HTERT RPE-1 (cell line): ENCODE results near the gene CHMP3.
"Not testable (repeated sequence)": the region's sequence is repeated elsewhere in the genome, so short reads cannot be mapped to it uniquely, and the experiment has no call there.

Experiments used
- in situ Hi-C: fragments of 300-500 bp; cut with MboI; formaldehyde crosslinking; loops from 4 replicates; pipeline ENCODE4 v1.14.3; 2020; ENCODE audit warnings: low sequenced_read_pairs

Gene CHMP3

GRCh38 chr2:86549963-86550725 lies 13.1 kb downstream of the CHMP3 start:
- in situ Hi-C loops, result not testable (repeated sequence)

GRCh38 chr2:86549440-86549839 lies 13.8 kb downstream of the CHMP3 start:
- in situ Hi-C loops, result not testable (repeated sequence)

- in situ Hi-C loops, result not testable (repeated sequence)
These were observed 14.3 kb downstream of the CHMP3 start for GRCh38 chr2:86548913-86549396.

- in situ Hi-C loops, result not testable (repeated sequence)
These were observed 14.9 kb downstream of the CHMP3 start for GRCh38 chr2:86548165-86548912.

GRCh38 chr2:86545296-86545924 lies 17.8 kb downstream of the CHMP3 start:
- in situ Hi-C loops, result not testable (repeated sequence)

GRCh38 chr2:86544278-86545099 lies 18.8 kb downstream of the CHMP3 start:
- in situ Hi-C loops, result not testable (repeated sequence)

GRCh38 chr2:86543793-86544192 lies 19.4 kb downstream of the CHMP3 start:
- in situ Hi-C loops, result no loop called here

GRCh38 chr2:86543335-86543734 lies 19.9 kb downstream of the CHMP3 start:
- in situ Hi-C loops, result no loop called here

- in situ Hi-C loops, result no loop called here
These were observed 20.4 kb downstream of the CHMP3 start for GRCh38 chr2:86542814-86543213.

GRCh38 chr2:86541334-86541733 lies 21.9 kb downstream of the CHMP3 start:
- in situ Hi-C loops, result no loop called here

- in situ Hi-C loops, result no loop called here
These were observed 29.7 kb downstream of the CHMP3 start for GRCh38 chr2:86533589-86533988.

GRCh38 chr2:86525421-86526340 lies 37.6 kb downstream of the CHMP3 start:
- in situ Hi-C loops, result no loop called here

GRCh38 chr2:86523491-86523890 lies 39.8 kb downstream of the CHMP3 start:
- in situ Hi-C loops, result no loop called here

- in situ Hi-C loops, result no loop called here
These were observed 40.5 kb downstream of the CHMP3 start for GRCh38 chr2:86522711-86523110.

GRCh38 chr2:86521922-86522321 lies 41.3 kb downstream of the CHMP3 start:
- in situ Hi-C loops, result no loop called here

GRCh38 chr2:86520153-86520552 lies 43.1 kb downstream of the CHMP3 start:
- in situ Hi-C loops, result no loop called here

- in situ Hi-C loops, result no loop called here
These were observed 43.9 kb downstream of the CHMP3 start for GRCh38 chr2:86519349-86519748.

GRCh38 chr2:86518481-86518880 lies 44.8 kb downstream of the CHMP3 start:
- in situ Hi-C loops, result no loop called here

- in situ Hi-C loops, result no loop called here
These were observed 49.1 kb downstream of the CHMP3 start for GRCh38 chr2:86513948-86514660.
